SH-SY5Y (cell line): ENCODE results near the gene PDE4D.

ENCODE experiments used
- GATA2 ChIP-seq: IDR thresholded peaks from 2 replicates; pipeline ENCODE4 v1.6.1; 2011; ENCODE audit warnings: mild to moderate bottlenecking, low read depth, low read length
- GATA3 ChIP-seq: IDR thresholded peaks from 2 replicates; pipeline ENCODE4 v1.6.1; 2011; ENCODE audit warnings: low read depth, mild to moderate bottlenecking, low read length, moderate library complexity

Gene PDE4D

GRCh38 chr5:59548807-59549357, 344.6 kb downstream of the PDE4D start:
- TF ChIP-seq GATA3 (no peak), GATA2 (no peak)

- TF ChIP-seq GATA2 (no peak), GATA3 (no peak)
Measured at GRCh38 chr5:59547731-59548130, 345.8 kb downstream of the PDE4D start.

DNA sequence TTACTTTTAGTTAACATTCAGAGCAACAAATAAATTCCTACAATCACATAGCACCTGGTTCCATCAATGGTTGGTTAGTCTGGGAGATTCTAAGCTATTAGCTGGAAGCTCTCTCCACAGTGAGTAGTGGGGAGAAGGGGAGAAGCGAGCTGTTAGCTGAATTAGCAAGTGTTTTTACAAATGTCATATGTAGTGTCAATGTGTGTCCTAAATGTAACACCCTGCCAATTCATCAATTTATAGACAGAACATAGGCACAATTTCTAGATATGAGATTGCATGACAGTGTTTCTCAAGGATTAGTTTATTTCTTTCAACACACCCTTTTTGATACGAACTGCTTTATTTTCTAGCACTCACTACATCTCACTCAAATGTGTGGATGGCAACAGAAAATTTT, 349.0 kb downstream of the PDE4D start:
- TF ChIP-seq GATA2 = no peak
- no peak for TF ChIP-seq GATA3

GRCh38 chr5:59543821-59544442, 349.6 kb downstream of the PDE4D start:
- TF ChIP-seq GATA3 = no peak
- TF ChIP-seq GATA2 = no peak

DNA sequence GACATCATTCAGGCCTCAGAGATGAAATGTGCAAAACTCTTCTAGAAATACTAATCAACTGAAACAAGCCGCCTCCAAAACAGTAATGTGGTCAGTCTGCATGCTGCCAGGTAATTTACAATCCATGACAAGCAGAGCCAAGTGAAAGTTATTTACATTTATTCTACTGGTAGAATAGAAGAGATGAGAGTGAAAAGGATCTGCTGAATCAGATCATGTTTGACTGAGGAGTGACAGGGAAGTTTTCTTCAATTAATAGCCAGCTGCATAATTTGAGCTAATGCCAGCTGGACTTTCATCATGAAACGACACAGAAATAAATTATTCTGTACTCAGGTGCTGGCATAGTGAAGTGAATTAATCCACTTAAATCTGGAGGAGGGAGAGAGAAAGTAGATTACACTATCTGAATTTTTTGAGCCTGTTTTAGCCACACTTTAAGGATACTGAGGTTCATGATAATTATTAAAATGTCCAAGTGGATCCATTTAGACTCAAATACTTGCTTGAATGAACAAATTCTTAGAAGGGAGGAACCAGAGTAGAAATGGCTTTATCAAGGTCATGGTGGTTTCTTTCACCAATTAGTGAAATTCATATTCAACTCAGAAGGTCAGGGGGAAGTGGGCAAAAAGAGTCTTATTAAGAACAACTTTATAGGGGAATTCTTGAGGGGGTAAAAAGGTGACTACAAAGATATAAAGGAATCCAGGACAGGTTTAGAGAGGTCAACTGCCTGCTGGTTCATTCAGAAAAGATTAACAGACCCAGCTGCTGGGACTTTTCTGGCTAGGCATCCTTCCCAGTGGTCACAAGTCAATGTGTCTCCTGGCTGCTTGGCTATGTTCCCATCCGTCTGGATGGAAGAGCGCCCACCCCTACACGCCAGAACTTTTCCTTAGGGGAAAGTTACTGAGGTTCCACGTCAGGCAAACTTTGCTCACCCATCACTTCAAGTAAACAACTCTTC, 350.4 kb downstream of the PDE4D start:
- TF ChIP-seq GATA2 (no peak), GATA3 (no peak)

GRCh38 chr5:59542306-59542705, 351.2 kb downstream of the PDE4D start:
- TF ChIP-seq GATA2 = no peak
- no peak for TF ChIP-seq GATA3

- TF ChIP-seq GATA3 (no peak), GATA2 (no peak)
Measured at GRCh38 chr5:59540366-59540765, 353.2 kb downstream of the PDE4D start.

DNA sequence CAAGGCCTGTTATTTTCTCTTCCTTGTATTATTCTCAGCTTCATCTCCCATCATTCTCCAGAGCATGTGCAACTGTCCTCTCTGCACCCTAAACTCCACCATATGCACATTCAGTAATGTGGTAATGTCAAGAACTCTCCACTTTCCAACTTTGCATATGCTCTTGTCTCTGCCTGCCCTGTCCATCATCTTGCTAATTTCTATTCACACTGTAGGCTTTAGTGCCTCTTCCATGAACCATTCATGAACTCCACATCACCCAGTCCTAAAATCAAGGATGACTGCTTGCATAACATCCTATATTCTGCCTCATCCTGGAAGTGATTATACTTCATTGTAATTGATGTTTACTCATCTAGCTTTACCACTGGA, 354.8 kb downstream of the PDE4D start:
- TF ChIP-seq GATA3 (no peak), GATA2 (no peak)

DNA sequence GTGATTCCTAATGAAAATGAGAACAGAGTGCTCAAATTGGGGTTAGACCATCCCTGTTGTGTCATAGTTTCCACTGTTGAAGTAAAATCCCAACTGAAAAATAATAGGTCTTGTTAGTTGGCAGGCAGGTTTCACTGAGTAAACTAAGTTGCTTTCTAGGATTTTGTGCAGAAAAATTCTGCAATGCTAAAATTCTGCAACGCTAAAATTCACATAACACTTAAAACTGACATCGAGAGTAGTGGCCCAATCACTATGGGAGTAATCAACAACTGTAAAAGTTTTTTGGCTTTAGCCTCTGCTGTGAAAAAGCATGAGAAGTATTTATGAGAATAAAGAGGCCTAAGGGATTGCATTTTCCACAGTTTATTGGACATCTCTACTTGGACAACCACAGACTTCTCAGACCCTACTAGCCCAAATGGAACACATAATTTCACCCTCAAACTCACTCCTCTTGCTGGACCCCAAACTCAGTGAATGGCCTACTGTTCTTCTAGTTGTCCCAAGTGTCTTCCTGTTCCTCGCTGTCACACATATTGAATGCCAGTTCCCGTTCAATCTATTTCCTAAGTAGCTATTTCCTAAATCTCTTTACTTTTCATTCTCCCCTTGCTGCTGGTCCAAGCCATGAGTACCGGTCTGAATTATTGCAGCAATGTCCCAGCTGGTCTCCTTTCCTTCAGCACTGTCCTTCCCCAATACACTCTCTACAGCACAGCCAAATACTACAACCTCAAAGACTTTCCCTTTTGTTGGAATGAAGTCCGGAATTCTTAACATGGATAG, 355.4 kb downstream of the PDE4D start:
- TF ChIP-seq GATA2 (no peak), GATA3 (no peak)

DNA sequence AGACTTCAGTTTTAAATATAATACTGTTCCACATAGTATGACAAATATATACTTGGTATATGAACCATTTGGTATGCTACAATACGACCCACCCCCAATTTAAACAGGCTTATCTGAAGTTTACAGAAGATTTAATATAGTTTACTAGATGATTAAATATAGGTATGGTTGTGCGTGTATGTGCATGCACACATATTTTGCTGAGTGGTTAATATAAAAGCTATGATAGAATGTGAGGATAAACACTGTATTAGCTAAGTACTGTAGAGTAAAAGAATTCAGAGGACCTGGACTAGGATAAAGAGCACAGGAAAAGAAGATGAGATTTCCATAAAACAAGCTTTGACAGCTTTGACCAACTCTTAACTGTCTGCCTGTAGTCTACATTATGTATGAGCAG, 356.7 kb downstream of the PDE4D start:
- TF ChIP-seq GATA2 (no peak), GATA3 (no peak)

DNA sequence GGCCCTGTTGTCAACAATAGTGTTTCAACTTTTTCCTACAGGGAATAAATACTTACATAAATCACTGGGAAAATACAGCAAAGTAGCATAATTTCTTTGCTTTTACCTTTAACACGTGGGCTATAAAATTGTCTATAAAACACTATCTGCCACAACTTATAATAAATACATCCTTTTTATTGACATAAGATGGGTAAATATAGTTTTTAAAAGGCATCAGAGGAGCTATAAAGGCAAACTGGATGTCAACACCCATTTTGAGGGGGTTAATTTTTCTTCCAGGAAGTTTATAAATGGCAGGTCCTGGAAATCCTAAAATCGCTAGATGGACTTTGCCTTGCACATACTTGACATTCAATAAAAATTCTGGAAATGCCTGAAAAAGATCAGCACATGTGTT, 358.0 kb downstream of the PDE4D start:
- TF ChIP-seq GATA2 (no peak), GATA3 (no peak)

- TF ChIP-seq GATA2 = no peak
- TF ChIP-seq GATA3 = no peak
Measured at GRCh38 chr5:59533730-59534108, 359.8 kb downstream of the PDE4D start.

DNA sequence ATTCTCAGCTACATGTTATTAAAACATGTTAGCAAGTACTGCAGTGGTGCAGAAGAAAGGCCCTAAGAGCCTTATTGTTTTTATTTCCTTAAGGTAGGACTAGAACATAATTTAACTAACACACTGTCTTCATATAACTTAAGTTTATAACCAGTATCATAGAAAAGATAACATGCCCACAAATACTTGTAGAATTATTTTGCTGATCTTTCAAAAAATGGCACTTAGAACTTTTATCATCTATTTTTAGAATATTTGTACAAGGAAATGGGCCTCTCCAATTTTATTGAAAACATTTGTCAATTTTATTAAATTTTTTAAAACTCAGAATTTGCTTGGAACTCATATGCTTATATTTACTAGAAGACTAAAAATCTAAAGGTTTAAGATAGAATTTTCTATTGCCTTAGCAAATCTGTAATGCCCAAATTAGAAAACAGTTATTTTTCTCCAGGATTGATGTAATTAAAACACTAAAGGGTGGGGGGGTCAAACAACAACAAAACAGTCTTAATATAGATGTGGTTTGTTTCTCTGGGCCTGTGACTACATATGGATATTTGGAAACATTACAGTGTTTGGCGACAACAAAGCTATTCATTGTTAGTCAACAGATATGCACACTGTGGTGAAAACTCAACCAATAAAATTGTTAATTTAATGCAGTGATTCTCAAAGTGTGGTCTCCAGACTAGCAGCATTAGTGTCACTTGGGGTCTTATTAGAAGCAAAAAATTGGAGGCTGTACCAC, 360.4 kb downstream of the PDE4D start:
- no peak for TF ChIP-seq GATA3
- TF ChIP-seq GATA2 = no peak

- TF ChIP-seq GATA2 (no peak), GATA3 (no peak)
Measured at GRCh38 chr5:59529239-59529638, 364.3 kb downstream of the PDE4D start.
